ENCODE data around the gene ATP6V0D1. TPM values are rescaled to one million over a fixed set of nuclear protein-coding genes. Genes with fewer than 3 reads are reported as not detected.
"Not testable (repeated sequence)": the region's sequence is repeated elsewhere in the genome, so short reads cannot be mapped to it uniquely, and the experiment has no call there.

The ATP6V0D1 gene
- polyA plus RNA-seq, 3 donors = 34.0 to 77.2 (median 67.3) TPM

GRCh38 chr16:67421030-67421429, 59.9 kb downstream of the ATP6V0D1 start:
- no peak overlapping the region for H3K27ac ChIP-seq (ENCODE audit: low read depth, low read length)
- WGBS, 3 donors = 85 to 91% (median 87%) methylated on average over 4 of the region's 4 CpGs

- WGBS, 3 donors = 70 to 80% (median 75%) methylated on average over 3 of the region's 3 CpGs
- no peak overlapping the region for H3K27ac ChIP-seq (ENCODE audit: low read depth, low read length)
These were observed 61.0 kb downstream of the ATP6V0D1 start for GRCh38 chr16:67419931-67420330.

GRCh38 chr16:67419502-67419901, 61.5 kb downstream of the ATP6V0D1 start:
- WGBS, 3 donors = 88 to 93% (median 89%) methylated on average over 3 of the region's 3 CpGs
- no peak overlapping the region for H3K27ac ChIP-seq (ENCODE audit: low read depth, low read length)

- WGBS, 3 donors = 52 to 89% (median 87%) methylated on average over 2 of the region's 2 CpGs
- no peak overlapping the region for H3K27ac ChIP-seq (ENCODE audit: low read depth, low read length)
These were observed 63.5 kb downstream of the ATP6V0D1 start for GRCh38 chr16:67417333-67418061.

- H3K27ac ChIP-seq (ENCODE audit: low read depth, low read length) = no peak within 1 kb of the TSS
- 1 to 3% (median 1%) methylated on average over 57 to 73 of the region's 73 CpGs for WGBS, 3 donors
These were observed 64.8 kb downstream of the ATP6V0D1 start, which contains the start of gene ZDHHC1 for GRCh38 chr16:67415872-67416793. ZDHHC1 (minus strand) TSS chr16:67416477; CDS start chr16:67407775, 8,702 bp downstream.

GRCh38 chr16:67415421-67415820, 65.5 kb downstream of the ATP6V0D1 start:
- 86 to 91% (median 90%) methylated on average over 19 of the region's 19 CpGs for WGBS, 3 donors
- not testable (repeated sequence) for H3K27ac ChIP-seq (ENCODE audit: low read depth, low read length)

GRCh38 chr16:67413978-67414911, 66.7 kb downstream of the ATP6V0D1 start:
- no peak overlapping the region for H3K27ac ChIP-seq (ENCODE audit: low read depth, low read length)
- WGBS, 3 donors = 59 to 66% (median 66%) methylated on average over 6 of the region's 6 CpGs

GRCh38 chr16:67412294-67412693, 68.7 kb downstream of the ATP6V0D1 start:
- no peak overlapping the region for H3K27ac ChIP-seq (ENCODE audit: low read depth, low read length)
- WGBS, 3 donors = 39 to 51% (median 50%) methylated on average over 2 of the region's 2 CpGs

GRCh38 chr16:67411339-67411738, 69.6 kb downstream of the ATP6V0D1 start:
- WGBS, 3 donors = 88 to 94% (median 89%) methylated on average over 3 of the region's 3 CpGs
- H3K27ac ChIP-seq (ENCODE audit: low read depth, low read length) = no peak overlapping the region

GRCh38 chr16:67409631-67410030, 71.3 kb downstream of the ATP6V0D1 start:
- WGBS, 3 donors = 49 to 94% (median 85%) methylated on average over 9 of the region's 9 CpGs
- H3K27ac ChIP-seq (ENCODE audit: low read depth, low read length) = no peak overlapping the region

GRCh38 chr16:67407788-67408452, 73.0 kb downstream of the ATP6V0D1 start:
- H3K27ac ChIP-seq (ENCODE audit: low read depth, low read length) = no peak overlapping the region

GRCh38 chr16:67407176-67407787, 73.7 kb downstream of the ATP6V0D1 start:
- WGBS, 3 donors = 79 to 93% (median 91%) methylated on average over 7 of the region's 7 CpGs
- H3K27ac ChIP-seq (ENCODE audit: low read depth, low read length) = no peak overlapping the region

More at GRCh38 chr16:67407788-67408452, 73.0 kb downstream of the ATP6V0D1 start:
- WGBS, 3 donors = 78 to 83% (median 81%) methylated on average over 6 of the region's 6 CpGs

GRCh38 chr16:67406111-67406971, 74.6 kb downstream of the ATP6V0D1 start:
- WGBS, 3 donors = 53 to 80% (median 63%) methylated on average over 18 of the region's 18 CpGs
- no peak overlapping the region for H3K27ac ChIP-seq (ENCODE audit: low read depth, low read length)

GRCh38 chr16:67405336-67405735, 75.6 kb downstream of the ATP6V0D1 start:
- WGBS, 3 donors = 83 to 95% (median 84%) methylated on average over 8 of the region's 8 CpGs
- no peak overlapping the region for H3K27ac ChIP-seq (ENCODE audit: low read depth, low read length)

- WGBS, 3 donors = 60 to 94% (median 85%) methylated on average over 5 of the region's 5 CpGs
These were observed 76.2 kb downstream of the ATP6V0D1 start for GRCh38 chr16:67404740-67405226.

GRCh38 chr16:67403976-67404555, 76.9 kb downstream of the ATP6V0D1 start:
- 62 to 76% (median 75%) methylated on average over 12 of the region's 12 CpGs for WGBS, 3 donors
- no peak overlapping the region for H3K27ac ChIP-seq (ENCODE audit: low read depth, low read length)

More at GRCh38 chr16:67404740-67405226, 76.2 kb downstream of the ATP6V0D1 start:
- no peak overlapping the region for H3K27ac ChIP-seq (ENCODE audit: low read depth, low read length)
